Measurements from ENCODE around the gene TMCC3.

Gene TMCC3

DNA sequence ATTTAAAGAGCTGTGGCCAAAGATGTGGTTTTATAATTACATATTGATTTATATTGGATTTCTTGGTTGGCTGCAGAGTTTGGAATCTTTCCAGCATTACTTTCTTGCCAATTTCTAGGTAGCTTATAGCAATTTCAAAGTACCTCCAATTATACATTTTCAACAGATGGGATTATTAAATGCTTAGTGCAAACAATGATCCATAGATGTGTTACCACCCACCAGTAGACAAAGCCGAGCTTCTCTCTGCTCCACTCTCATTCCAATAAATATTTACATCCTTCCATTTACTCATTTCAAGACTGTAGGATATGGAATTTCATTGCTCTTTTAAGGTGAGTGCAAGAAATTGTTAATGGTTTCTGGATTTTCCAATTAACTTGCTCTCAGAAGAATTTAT lies 21.6 kb upstream of the TMCC3 start:
- DNase-seq: no peak

- DNase-seq: no peak
Measured at GRCh38 chr12:94670898-94671297, 20.5 kb upstream of the TMCC3 start.

DNA sequence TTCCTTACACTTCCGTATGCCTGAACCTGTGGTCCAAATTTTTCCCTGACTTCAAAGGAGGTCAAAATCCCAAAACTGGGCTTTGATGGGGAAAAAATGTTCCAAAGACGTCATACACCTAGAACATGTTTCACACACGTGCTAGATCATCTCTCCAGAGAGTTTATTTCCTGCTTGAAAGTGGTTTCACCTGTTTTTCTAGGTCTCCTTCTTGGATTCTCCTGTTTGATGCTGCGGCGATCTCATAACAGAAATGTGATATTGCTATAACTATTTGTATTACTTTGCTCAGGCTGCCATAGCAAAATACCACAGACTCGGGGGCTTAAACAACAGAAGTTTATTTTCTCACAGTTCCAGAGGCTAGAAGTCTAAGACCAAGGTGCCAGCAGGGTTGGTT lies 19.7 kb upstream of the TMCC3 start:
- DNase-seq: no peak

- no peak for DNase-seq
Measured at GRCh38 chr12:94667031-94667540, 16.7 kb upstream of the TMCC3 start.

DNA sequence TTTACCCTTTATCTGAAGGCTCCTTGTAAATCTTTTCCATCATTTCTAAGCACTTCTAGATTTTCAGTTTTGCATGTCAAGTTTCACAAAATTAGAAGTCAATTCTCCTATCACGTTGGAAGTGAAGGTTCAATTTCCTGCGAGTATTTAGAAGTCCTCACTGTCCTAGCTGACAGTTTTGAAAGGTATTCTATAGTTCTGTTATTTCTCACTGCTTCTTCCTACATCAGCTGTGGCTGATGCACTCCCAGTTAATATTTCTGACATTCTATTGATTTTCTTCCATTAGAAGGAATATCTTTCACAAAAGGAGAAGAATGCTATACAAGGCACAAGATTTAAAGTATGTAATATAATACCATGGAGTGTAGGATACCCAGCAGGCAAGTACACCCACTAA lies 15.8 kb upstream of the TMCC3 start:
- no peak for DNase-seq

DNA sequence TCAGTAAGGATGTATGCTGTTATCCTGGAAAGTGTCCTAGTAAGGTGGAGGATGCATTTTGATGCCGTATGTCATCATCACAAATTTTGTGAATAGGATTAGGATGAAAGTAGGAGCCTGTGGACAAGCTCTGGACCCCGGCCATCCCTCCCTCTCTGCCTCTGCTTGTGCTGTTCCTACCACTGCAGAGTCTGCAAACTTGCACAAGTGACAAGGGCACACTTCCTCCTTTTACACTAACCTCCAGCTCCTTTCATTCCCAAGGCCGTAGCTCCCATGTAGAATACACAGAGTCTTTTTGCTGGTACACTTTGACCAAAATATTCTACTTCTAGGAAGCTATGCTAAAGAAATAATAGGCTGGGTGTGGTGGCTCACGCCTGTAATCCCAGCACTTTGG lies 13.3 kb upstream of the TMCC3 start:
- DNase-seq: no peak

DNA sequence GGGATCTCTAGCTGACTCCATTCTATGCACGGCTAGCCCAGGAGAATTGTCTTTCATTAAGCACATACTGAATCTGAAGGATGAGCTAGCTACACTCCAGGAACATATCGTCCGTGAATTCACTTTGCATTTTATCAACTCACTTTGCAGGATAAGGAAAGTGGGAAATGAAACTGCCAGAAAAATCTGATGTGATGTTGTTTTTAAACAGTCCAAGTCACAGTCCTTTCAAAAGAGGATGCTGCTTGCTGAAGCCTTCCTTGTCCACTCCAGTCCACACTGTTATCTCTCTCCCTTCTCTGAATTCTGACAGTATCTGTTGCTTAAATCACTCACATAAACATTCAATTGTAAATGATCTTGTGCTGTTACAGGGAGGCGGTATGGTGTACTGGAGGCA lies 12.7 kb upstream of the TMCC3 start:
- no peak for DNase-seq

GRCh38 chr12:94660436-94660835 lies 10.1 kb upstream of the TMCC3 start:
- no peak for DNase-seq

- DNase-seq: no peak
Measured at GRCh38 chr12:94659346-94659930, 9.1 kb upstream of the TMCC3 start.

DNA sequence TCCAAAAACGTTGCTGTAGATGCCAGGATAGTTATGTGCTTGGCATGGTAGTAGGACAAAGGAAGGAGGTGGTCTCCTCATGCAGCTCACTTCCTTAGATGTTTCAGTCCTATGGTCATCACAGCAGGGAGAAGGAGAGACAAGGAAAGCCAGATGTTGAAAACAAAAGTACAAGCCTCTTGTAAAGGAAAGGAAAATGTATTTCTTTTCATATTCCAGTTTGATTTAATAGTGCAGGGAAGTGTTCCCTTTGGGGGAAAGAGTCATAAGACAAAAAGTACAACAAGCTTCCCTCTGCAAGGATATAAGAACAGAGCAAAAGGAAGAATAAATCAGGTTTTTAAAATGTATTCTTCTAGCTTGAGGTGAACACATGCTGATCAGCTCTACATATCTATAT lies 8.6 kb upstream of the TMCC3 start:
- no peak for DNase-seq

DNA sequence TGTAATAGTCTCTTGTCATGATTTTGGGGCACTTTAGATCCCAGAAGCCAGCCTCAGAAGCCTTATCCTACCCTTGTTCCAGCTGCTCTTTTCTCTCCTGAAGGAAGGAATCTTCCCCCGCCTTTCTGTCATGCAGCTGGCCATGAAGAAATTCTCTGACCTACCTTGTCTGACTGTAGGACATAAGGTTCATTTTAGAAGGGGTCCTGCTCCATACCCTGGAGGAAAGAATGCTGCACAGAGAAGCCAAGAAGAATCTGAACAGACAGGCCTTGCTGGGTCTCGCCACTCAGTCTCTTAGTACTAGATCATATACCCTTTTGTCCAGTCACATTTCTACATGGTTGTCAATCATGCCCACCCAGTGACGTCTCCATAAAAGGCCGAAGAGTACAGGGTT lies 6.2 kb upstream of the TMCC3 start:
- DNase-seq: no peak

DNA sequence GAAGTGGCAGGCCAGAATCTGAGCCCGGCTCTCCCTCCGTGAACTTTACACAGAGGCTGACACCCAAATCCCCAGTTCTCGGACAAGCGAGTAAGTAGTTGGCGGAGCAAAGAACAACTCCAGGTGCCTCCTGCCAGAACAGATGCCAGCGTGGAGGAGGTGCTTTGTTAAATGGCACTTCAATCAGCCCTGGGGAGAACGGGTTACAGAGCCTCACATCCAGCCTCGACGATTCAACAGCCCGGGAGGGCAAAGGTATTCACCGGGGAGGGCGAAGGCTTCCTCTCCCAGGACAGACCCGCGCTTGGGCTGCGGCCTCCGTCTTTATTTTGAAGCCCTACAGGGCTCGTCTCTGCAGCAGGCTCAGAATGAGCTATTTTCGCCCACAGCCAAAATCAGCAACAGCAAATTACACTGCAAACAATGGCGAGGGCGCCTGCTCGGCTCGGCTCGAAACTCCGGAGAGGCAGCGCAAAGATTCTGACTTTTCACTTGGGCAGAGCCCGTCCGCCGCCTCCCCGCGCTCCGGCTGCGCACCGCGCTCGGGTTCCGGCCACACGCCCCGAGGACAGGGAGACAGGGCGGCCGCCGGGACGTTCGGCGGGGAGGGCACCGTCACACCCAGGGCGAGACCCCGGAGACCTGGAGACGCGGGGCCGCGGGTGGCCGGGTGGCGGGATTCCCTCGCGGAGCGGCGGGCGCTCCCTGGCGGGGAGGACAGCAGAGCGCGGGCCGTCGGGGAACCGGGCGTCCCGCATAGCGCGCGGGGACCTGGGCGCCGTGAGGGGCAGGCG lies 811 bp downstream of the TMCC3 start:
- DNase-seq: peak; percentile 22

DNA sequence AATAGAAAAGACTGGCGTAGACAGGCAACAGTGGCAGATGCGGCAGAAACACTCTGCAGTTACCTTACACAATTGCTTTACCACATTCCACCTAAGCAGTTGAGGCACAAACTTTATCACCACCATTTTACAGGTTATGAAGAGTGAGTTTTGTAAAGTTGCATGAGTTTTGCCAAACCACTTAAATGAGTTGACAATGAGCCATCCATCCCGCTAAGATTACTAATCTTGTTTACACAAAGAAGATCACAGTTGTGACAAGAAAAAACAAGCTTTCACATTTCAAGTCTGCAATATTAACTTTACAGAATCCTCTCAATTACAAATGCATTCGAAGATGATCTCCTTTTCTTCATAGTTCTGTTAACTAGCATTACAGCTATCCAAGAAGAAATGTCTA lies 1.8 kb downstream of the TMCC3 start:
- no peak for DNase-seq

DNA sequence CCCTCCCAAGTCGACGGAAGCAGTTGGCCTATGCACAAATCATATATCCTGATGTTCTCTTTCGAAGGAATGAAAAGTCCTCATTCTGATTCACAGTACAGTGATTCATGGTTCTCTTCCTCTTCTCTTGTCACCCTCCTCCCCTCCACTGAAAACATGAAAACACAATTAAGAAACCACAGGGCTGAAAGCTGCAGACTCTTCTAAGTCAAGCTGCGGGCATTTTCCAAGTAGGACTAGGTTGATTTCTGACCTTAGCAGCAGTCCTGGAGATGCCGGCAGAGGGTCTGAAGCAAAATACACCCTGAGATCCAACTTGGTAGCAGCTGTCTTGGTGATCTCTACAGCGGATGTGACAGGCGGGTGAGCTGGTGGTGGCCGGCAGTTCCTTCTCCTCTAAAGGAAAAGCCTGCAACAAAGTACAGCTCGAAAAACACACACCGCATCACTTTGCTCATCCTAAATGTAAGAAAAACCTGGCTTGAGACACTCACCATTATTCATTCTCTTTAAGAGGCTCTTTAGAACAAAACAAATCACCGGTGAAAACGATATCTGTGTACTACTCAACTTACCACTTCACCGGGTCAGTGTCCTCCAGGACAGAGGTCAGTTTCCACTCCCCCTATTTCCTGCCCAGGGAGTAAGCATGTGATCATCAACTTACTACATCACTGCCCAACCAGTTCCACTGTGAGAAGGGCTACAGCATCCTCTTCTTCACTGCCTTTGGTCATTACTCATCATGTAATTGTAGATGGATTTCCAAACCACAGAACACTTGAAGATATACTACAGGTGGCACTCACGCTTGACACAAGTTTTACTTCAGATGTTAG lies 6.0 kb downstream of the TMCC3 start:
- no peak for DNase-seq

DNA sequence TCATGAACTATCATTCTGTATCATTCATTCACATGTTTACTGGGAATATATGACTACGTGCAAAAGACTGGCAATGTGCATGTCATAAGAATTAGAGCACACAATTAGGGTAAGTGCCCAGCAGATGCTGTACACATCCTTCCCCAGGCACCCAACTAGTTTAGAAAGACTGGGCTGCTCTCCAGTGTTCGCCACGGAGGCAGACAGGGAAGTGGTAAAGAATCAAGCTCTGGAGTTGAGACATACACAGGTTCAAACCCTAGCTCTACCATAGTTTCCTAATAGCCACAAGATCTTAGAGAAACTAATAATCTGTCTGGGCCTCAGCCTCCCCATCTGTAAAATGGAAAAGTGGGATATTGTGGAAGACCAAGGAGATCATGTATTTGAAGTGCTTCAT lies 6.8 kb downstream of the TMCC3 start:
- DNase-seq: no peak

GRCh38 chr12:94641283-94641682 lies 9.1 kb downstream of the TMCC3 start:
- DNase-seq: no peak

GRCh38 chr12:94640134-94640928 lies 10.0 kb downstream of the TMCC3 start:
- DNase-seq: no peak

- DNase-seq: no peak
Measured at GRCh38 chr12:94638521-94638920, 11.8 kb downstream of the TMCC3 start.

DNA sequence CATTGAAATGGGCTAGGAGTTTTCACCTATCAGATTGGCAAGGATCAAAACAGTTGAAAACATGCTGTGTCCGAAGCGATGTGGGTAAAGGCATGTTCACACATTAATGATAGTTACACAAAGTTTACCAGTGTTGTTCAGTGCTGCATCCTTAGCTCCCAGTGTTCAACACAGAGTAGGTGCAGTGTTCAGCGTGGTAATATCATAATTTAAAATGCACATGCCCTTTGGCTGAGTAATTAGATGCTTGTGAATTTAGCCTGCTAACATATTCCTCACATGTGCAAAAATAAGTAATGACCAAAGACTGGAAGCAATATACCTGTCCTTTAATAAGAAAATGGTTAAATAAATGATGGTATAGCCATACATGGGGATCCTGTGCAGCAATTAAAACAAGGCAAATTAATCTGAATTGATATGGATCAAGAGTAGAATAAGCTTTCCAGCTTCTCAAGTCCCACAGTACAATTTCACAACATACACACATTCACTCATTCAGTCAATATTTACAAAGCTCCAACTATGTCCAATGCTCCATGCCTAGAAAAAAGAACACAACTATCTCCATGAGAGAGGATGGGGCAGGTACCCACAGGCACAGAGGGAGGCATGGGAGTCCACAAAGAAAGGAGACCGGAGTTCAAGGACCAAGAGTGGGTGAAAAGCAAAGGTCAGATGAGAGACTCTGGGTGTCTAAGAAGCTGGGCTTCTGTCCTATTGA lies 12.8 kb downstream of the TMCC3 start:
- DNase-seq: no peak

GRCh38 chr12:94636462-94637085 lies 13.8 kb downstream of the TMCC3 start:
- no peak for DNase-seq

DNA sequence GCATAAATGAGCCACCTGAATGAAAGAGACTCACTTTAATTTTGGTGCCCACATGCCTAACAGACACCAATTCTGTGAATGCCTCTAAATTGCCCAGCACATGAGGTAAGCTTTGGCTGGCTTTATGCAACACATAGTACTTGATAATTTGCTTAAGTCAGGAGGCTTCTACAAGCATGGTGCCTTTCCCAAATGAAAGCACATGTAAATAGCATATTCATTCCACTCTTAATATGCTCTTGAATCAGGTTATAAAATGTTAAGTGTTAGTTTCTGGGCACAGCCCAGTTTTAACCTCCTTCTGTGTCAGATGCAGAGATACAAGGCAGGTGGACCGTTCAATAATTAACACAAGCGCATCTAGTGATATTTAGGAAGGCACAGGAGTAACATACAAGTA lies 15.6 kb downstream of the TMCC3 start:
- DNase-seq: no peak

DNA sequence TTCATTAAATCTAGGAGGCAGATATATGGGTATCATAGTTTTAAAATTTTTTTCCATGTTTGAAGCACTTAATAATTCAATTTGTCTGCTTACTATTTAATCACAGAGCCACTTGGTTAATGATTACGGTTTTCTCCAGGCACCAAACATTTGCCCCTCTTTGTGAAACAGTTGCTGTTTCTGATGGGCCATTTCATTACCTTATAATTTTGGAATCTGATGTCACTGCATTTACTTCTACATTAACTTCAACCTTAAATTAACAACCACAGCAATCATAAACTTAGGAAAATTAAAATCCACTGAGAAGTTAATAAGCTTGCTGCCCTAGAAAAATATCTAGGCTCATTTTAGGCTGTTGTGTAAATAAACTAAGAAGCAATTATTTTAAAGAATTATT lies 17.0 kb downstream of the TMCC3 start:
- DNase-seq: no peak
